Uterus (tissue), 4 donors: ENCODE data around the gene MYH15. TPM values are rescaled to one million over a fixed set of nuclear protein-coding genes. Genes with fewer than 3 reads are reported as not detected.

Experiments
- DNase-seq, 2 donors: peaks; one replicate each; pipeline ENCODE4 v3.0.0-alpha.2; 2019 to 2020
- H3K27ac ChIP-seq, 2 donors: fragments of 200-600 bp; sonication (generic); 1 replicate in 1 of 2; 2 replicates in 1 of 2; pipeline ENCODE4 v1.5.1; 2016 to 2018
- H3K27me3 ChIP-seq, 2 donors: fragments of 200-600 bp; sonication (generic); one replicate each; pipeline ENCODE4 v1.5.1; 2018 to 2019; ENCODE audit warnings: control low read depth in 1 of 2
- H3K36me3 ChIP-seq, 2 donors: fragments of 200-600 bp; sonication (generic); one replicate each; pipeline ENCODE4 v1.5.1; 2019; ENCODE audit warnings: control low read depth in 1 of 2
- H3K4me1 ChIP-seq, 2 donors: fragments of 200-600 bp; sonication (generic); one replicate each; pipeline ENCODE4 v1.5.1; 2018 to 2019; ENCODE audit warnings: control low read depth in 1 of 2
- H3K4me3 ChIP-seq, 2 donors: fragments of 200-600 bp; sonication (generic); 1 replicate in 1 of 2; 2 replicates in 1 of 2; pipeline ENCODE4 v1.5.1; 2018 to 2019; ENCODE audit warnings: mild to moderate bottlenecking in 1 of 2
- H3K9me3 ChIP-seq, 2 donors: fragments of 200-600 bp; sonication (generic); one replicate each; pipeline ENCODE4 v1.5.1; 2019; ENCODE audit warnings: control low read depth in 1 of 2
- CTCF ChIP-seq, 4 experiments: fragments of 200-600 bp in 2 of 4; fragments of 450-650 bp in 2 of 4; sonication (generic) in 2 of 4; IDR thresholded peaks; one replicate each; pipeline ENCODE4 v1.5.1; 2016 to 2019; ENCODE audit warnings: antibody characterized with exemption in 4 of 4, mild to moderate bottlenecking in 2 of 4, moderate library complexity in 1 of 4
- POLR2A ChIP-seq, 2 donors: fragments of 450-650 bp; IDR thresholded peaks; one replicate each; pipeline ENCODE4 v1.6.1; 2016; ENCODE audit warnings: antibody characterized with exemption in 2 of 2, mild to moderate bottlenecking in 1 of 2, moderate library complexity in 1 of 2
- intact Hi-C: fragments of 100-400 bp; cut with DNase I; formaldehyde crosslinking; loops from one replicate; pipeline ENCODE4 v1.15.1; 2023; ENCODE audit warnings: low total_unique reads
- total RNA-seq, 4 donors: library from RNA; depleted of rRNA in 3 of 4; stranded (reverse); fragments of >200 nt in 3 of 4; gene quantifications; one replicate each; pipeline versions ENCODE4 v1.1.0 to v1.2.4, GENCODE V29; 2014 to 2023
- donor health status: DM: yes; HTN: yes; CAD: no.

The MYH15 gene
- total RNA-seq, 4 donors from 2014 or later = 0.12 to 0.62 TPM; not detected in 2

GRCh38 chr3:108404368-108404767 lies 106.0 kb downstream of the MYH15 start:
- H3K9me3 ChIP-seq = no peaks in the 10 kb centered on the region
- intact Hi-C loops = no loop called here
- H3K36me3 ChIP-seq = no peaks in the 10 kb centered on the region
- no peaks in the 10 kb centered on the region for H3K4me1 ChIP-seq
- no peaks in the 10 kb centered on the region for H3K27me3 ChIP-seq
- H3K4me3 ChIP-seq = no peak overlapping the region
- no peak overlapping the region for H3K27ac ChIP-seq
- DNase-seq = no peak
- TF ChIP-seq POLR2A (IDR thresholded peaks at IDR 0.05) (no peak), CTCF (IDR thresholded peaks at IDR 0.05) (no peak)

- H3K27me3 ChIP-seq = no peaks in the 10 kb centered on the region
- TF ChIP-seq CTCF (IDR thresholded peaks at IDR 0.05) (no peak), POLR2A (IDR thresholded peaks at IDR 0.05) (no peak)
- no peaks in the 10 kb centered on the region for H3K36me3 ChIP-seq
- no peak for DNase-seq
- H3K9me3 ChIP-seq = no peaks in the 10 kb centered on the region
- no peaks in the 10 kb centered on the region for H3K4me1 ChIP-seq
- no peak overlapping the region for H3K4me3 ChIP-seq
- intact Hi-C loops = no loop called here
- no peak overlapping the region for H3K27ac ChIP-seq
Measured at GRCh38 chr3:108403686-108404345, 106.6 kb downstream of the MYH15 start.

- Histone ChIP-seq H3K27me3 (no peaks in the 10 kb centered on the region), H3K4me1 (no peaks in the 10 kb centered on the region), H3K36me3 (no peaks in the 10 kb centered on the region), H3K4me3 (no peak overlapping the region), H3K27ac (no peak overlapping the region), H3K9me3 (no peaks in the 10 kb centered on the region)
- intact Hi-C loops = no loop called here
- TF ChIP-seq CTCF (IDR thresholded peaks at IDR 0.05) = no peak
- no peak for TF ChIP-seq POLR2A (IDR thresholded peaks at IDR 0.05)
- no peak for DNase-seq
Measured at GRCh38 chr3:108403198-108403597, 107.2 kb downstream of the MYH15 start.

GRCh38 chr3:108401836-108402235 lies 108.6 kb downstream of the MYH15 start:
- H3K27ac ChIP-seq = no peak overlapping the region
- no peaks in the 10 kb centered on the region for H3K9me3 ChIP-seq
- DNase-seq = no peak
- no peak overlapping the region for H3K4me3 ChIP-seq
- H3K4me1 ChIP-seq = no peaks in the 10 kb centered on the region
- TF ChIP-seq CTCF (IDR thresholded peaks at IDR 0.05) (no peak), POLR2A (IDR thresholded peaks at IDR 0.05) (no peak)
- no peaks in the 10 kb centered on the region for H3K27me3 ChIP-seq
- intact Hi-C loops = no loop called here
- no peaks in the 10 kb centered on the region for H3K36me3 ChIP-seq

- Histone ChIP-seq H3K4me1 (no peaks in the 10 kb centered on the region), H3K4me3 (no peak overlapping the region), H3K9me3 (no peaks in the 10 kb centered on the region), H3K36me3 (no peaks in the 10 kb centered on the region), H3K27me3 (no peaks in the 10 kb centered on the region), H3K27ac (no peak overlapping the region)
- TF ChIP-seq POLR2A (IDR thresholded peaks at IDR 0.05) (no peak), CTCF (IDR thresholded peaks at IDR 0.05) (no peak)
- intact Hi-C loops = no loop called here
- DNase-seq = no peak
Measured at GRCh38 chr3:108398510-108398909, 111.9 kb downstream of the MYH15 start.
